Measurements from ENCODE around the gene COL19A1.
A peak's percentile ranks its signal among the peaks of the same experiment; 100 is the strongest.

COL19A1 gene

GRCh38 chr6:70131528-70131927, 265.2 kb downstream of the COL19A1 start:
- DNase-seq: no peak

DNA sequence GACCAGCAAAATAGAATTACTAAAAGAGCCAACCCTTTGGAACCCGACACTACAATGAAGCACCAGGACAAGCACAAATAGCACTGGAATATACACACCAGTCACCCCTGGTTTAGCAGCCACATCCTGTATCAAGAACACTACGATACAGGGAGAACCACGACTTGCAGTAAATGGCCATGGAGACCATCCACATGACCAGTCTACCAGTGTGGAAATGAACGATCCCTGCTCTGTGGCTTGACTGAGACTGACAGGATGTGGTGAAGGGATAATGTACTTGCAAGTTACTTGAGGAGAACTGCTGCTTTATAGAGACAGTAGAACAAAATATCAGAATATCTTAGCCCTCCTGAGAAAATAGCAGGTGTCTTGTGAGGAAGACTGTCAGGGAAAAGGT, 266.9 kb downstream of the COL19A1 start:
- DNase-seq: no peak

DNA sequence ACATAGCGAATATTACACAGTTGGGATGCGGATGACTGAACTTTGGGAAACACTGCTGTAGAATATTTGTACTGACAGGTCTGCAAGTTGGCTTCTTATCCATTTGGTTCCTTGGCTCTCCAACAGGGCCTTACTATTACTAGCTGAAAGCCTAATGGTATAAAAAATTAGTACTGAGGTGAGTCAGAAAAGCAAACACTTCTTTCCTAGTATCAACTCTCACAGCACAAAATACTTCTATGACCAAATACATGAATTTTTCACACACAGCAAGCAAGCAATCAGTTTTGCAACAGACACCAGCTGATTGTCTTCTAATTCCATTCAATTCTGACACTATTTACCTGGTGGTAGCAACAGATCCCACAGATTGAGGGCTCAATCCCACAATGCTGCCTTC, 268.2 kb downstream of the COL19A1 start:
- no peak for DNase-seq

- no peak for DNase-seq
These were observed 269.1 kb downstream of the COL19A1 start for GRCh38 chr6:70135219-70136160.

DNA sequence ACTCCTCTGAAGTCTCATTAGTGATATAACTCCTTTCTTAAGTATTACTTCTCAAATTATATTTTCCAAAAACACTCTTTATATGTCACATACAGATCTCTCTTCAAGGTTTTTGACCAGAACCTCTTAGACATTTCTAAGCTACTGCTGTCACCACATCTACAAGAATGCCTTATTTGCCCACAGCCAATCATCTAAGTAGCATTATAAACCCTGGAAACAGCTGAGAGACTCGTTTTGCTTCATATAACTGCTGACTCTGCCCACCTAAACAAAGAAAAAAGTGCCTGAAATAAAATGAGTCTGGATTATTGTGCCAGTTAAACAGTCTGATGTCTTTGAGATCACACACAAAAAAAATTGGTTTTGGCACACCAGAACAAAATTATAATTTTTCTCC, 270.6 kb downstream of the COL19A1 start:
- DNase-seq: no peak

DNA sequence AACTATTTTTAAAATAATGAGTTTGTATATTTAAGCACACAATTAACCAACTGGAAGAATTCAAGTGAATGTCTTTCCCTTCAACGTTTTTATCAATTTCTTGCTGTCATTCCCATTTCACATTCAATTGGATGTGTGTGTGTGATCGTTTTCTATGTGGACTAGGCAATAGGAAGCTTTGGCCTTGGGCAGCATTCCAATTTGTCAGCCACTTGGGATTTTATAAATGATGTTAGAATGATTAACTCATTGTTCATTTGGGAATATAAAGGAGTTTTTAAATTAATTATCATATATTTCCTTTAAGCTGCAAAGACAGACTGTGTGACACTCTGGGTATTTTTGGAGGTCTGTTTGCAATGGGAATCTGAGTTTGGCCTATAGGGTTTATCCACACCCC, 274.1 kb downstream of the COL19A1 start:
- no peak for DNase-seq

DNA sequence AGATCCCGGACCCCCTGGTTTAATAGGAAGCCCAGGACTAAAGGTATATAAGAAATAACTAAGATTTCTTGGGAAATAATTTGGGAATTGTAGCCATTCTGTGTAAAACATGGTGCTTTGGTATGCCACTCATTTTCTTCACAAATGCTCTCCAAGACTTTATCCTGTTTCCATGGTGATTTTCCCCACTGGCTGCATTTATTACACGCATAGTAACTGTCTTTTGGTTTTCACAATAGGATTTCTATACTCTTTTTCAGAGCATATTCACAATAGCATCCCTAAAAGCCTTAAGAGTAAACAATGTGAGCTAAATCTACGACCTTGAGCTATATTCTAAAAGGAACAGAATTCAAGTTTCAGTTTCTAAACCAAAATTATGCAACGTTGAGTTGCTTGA, 275.7 kb downstream of the COL19A1 start:
- DNase-seq: no peak

DNA sequence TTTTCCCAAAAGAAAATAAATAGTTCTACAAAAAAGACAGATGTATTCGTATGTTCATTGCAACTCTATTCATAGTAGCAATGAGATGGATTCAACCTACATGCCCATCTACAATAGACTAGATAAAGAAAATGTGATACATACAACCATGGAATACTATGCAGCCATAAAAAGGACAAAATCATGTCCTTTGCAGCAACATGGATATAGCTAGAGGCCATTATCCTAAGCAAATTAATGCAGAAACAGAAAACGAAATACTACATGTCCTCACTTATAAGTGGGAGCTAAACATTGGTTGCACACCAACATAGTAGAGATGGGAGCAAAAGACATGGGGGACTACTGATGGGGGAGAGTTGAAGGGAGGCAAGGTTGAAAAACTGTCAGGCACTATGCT, 278.8 kb downstream of the COL19A1 start:
- no peak for DNase-seq

GRCh38 chr6:70149209-70149788, 282.9 kb downstream of the COL19A1 start:
- no peak for DNase-seq

GRCh38 chr6:70150521-70150920, 284.2 kb downstream of the COL19A1 start:
- DNase-seq: peak in 1 of 2 donors; percentile 32

- no peak for DNase-seq
These were observed 285.3 kb downstream of the COL19A1 start for GRCh38 chr6:70151616-70152015.

DNA sequence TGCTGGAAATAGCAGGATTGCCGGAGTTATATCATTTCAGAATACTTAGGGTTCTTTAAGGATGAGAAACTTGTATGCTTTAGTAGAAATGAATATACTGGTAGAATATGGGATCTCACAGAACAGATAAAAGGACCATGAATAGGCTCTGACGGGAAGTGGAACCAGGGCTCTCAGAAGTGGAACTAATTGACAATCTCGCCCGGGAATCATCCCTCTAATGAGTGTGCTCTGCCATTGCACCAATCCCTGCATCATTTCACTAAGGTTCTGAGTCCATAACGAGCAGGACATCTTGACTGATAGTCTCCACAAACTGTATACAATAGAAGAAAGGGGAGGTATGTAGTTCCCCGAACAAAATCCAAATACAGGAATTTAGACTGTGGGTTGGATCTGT, 286.4 kb downstream of the COL19A1 start:
- no peak for DNase-seq

- DNase-seq: no peak
These were observed 290.7 kb downstream of the COL19A1 start for GRCh38 chr6:70157086-70157485.

DNA sequence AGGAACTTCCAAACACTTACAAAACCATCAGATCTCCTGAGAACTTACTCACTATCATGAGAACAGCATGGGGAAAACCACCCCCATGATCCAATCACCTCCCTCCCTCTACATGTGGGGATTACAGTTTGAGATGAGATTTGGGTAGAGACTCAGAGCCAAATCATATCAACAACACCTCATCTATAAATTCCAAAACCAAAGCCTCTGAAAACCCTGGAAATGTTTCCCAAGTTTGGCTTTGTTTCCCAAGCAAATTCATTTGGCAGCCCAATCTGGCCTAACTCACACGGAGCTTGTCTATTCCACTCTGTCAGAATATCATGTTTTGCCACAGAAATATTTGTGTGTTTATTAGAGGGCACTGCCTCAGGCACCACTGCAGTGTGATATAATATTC, 293.9 kb downstream of the COL19A1 start:
- no peak for DNase-seq

GRCh38 chr6:70162972-70163371, 296.6 kb downstream of the COL19A1 start:
- no peak for DNase-seq

GRCh38 chr6:70163795-70164194, 297.4 kb downstream of the COL19A1 start:
- DNase-seq: no peak

DNA sequence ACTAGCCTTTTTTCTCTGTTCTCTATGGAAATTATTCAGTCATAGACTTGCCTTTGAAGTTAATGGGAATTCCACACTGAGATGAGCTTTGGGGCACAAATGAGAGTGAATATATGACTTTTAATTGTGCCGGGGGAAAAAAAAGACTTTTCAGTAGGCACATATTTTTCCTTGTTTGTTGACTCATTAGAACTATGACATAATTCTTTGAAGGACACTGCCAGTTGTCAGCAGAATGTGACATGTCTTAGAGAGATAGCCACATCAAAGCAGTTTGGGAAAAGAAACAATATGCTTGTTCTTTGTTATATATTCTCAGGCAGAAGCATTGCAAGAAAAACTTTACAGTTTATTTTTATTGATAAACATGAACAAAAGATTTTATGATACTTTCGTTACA, 298.2 kb downstream of the COL19A1 start:
- no peak for DNase-seq

DNA sequence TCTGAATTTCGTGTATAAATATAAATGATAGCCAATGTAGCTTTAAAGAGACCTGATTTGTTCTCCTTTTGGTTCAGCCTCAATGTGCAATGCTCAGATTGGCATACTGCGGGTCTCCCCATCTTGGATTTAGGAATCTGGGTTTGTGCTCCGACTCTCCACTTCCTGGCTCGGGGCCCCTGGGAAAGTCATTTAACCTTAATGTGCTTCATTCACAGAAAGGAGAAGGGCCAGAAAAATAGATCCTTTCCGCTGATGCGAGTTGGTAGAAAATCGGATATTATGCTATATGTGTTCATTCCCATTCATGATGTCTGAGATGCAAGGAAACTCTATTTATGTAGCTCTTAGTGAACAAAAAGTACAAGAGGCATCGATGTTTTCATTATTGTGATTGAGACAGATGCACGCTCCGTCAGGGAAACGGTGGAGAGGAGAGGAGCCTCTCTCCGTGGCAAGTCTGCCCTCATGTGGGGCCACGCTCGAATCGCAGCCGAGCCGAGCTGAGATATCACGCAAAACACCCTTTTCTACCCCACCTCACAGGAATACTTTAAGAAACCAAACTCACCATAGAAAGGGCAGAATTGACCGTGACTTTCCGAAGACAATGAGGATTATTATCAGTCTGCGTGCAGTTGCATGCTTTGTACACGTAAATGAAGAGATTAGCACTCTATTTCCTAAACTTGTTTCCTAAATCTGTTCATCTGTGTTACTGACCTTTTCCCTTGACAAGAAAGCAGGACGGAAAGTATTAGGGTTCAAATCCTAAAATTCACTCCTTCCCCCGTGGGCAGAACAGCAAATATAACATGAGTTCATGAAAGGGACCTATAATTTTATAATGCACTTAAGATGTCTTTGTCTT, 300.0 kb downstream of the COL19A1 start:
- DNase-seq: peak; percentile 8 to 47

DNA sequence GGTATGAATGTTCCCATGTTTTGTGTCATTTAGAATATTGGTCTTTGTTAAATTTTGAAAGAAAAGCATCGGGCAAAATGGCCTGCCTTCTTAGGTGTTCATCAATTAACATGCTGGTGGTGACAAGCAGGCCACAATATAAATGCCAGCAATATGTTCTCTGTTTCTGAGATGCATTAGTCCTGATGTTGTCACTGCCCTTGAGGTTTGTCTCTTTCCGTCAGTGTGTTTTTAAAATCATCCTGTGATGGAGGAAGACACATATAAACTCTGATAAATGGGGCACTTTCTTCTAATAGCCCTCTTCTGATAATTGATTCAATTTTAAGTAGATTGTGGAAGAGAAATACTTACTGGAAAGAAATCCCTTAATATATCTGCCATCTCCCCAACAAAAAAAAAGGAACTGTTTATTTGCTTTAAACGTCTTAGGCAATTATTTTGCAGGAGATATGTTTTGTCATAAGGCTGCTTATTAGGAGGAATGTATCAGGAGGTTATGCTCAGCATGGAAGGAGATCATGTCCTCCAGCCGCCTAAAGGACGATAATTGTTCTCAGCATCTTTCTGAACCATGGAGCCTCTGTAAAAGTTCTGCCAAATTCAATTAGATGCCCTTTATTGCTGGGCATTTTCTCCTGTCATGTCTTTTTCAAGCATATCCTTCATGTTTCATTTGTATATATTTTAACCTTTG, 302.5 kb downstream of the COL19A1 start:
- no peak for DNase-seq

GRCh38 chr6:70171236-70171635, 304.9 kb downstream of the COL19A1 start:
- no peak for DNase-seq

GRCh38 chr6:70172252-70172651, 305.9 kb downstream of the COL19A1 start:
- no peak for DNase-seq

DNA sequence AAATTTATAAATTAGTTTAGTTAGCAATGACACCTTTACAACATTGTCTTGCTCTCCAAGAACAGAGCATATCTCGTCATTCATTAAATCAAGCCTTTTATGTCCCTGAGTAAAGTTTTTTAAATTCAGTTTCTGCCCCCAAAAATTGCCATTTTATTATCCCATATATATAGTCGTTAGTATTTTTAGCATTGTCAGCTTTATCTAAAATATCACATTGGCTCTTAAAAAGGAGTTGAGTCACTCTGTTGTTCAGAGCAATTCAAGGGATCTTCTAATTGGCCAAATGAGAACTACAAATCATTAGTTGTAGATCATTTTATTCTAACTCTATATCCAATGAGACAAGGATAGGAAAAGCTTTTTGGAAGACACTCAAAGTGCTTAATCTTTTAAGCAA, 309.4 kb downstream of the COL19A1 start:
- no peak for DNase-seq

Measured in hippocampal formation (tissue), 2 donors.